HG02885 (cell line): ENCODE data around the gene ARL14.

Experiments
- ATAC-seq: cut with Tn5 transposase; IDR thresholded peaks from one replicate; pipeline ENCODE4 v1.9.1; 2021; ENCODE audit warnings: mild to moderate bottlenecking; ENCODE audit not compliant: unreplicated experiment, poor library complexity

Gene ARL14

DNA sequence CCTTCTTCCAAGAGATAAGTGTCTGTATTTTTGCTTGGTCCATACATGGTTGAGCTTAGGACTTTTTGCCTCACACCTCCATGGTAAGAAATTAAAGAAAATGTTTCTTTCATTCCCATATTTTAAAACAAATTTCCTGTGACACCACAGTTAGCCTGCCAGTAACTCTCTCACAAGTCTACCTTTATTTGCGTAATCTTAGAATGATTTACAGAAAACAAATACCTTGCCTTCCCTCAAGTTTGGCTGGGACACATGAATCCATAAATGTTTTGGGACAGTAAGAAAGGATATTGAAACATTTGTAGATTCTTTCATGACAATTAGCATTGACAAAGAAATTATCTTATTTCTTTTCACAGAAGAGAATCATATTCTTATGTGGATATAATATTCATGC lies 3.8 kb upstream of the ARL14 start:
- no peak for ATAC-seq

DNA sequence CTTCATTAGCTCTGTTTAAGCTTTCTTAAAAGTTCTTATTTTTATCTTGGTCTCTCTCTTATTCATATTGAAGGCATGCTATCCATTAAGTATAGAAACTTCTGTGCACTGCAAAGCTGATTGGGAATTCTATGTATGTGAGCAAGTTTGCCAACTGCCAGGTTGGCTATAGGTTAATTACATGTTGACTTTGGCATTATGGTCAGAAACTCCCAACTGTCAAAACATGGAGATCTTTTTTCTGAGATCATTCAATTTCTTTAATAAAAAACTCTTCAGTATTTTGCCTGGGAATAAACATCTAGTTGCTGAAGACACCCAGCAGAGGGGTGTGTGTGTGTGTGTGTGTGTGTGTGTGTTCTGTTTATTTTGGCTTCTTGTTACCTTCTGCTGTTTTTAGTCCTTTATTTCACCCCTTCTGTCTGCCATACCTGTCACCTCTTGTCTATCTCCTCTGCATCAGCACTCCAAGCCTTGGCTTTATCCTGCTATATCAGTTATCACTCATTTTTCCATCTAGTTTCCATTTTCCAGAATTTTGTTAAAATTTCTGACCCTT lies 1.3 kb upstream of the ARL14 start:
- no peak for ATAC-seq

DNA sequence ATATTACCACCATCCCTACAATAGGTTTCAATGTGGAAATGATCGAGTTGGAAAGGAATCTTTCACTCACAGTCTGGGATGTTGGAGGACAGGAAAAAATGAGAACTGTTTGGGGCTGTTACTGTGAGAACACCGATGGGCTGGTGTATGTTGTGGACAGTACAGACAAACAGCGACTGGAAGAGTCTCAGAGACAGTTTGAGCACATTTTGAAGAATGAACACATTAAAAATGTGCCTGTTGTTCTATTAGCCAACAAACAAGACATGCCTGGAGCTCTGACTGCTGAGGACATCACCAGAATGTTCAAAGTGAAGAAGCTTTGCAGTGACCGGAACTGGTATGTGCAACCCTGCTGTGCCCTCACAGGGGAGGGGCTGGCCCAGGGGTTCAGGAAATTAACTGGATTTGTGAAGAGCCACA lies 510 bp downstream of the ARL14 start:
- no peak for ATAC-seq

DNA sequence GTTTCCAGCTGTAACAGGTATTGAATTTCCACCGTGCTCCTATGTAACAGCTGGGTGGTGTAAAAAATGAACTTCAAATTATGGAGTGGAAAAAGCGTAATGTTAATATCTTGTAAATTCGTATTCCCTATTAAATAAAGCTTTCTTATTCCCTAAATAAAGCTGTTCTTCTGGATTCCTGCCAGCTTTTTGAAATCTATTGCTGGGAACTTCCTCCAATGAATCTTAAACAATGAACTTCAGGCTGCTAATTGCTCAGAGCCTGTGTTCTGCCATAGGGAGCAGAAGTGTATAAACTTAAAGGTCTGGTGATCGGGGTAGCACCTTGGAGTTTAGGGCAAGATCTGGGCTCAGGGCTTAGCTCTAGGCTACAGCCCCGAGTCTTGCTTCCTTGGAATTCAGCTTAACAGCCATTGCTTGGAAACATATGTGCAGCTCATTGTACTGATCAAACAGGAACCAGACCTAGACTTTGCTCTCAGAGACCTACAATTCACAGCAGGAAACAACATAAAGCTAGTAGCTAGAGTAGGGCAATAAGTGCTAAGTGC lies 1.4 kb downstream of the ARL14 start:
- no peak for ATAC-seq

DNA sequence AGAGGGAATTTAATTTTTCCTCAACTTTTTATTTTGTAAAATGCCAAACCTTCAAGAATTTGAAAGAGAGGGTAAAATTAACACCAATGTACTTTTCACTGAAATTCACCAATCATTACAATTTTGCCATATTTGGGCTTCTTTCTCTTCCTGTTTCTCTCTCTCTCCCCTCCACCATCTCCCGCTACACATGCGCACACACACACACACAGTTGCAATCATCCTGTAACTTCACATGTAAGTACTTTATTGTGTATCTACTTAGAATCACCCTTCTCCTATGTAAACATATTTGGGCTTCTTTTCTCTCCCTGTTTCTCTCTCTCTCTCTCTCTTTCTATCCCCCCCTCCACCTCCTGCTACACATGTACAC lies 7.4 kb downstream of the ARL14 start:
- no peak for ATAC-seq

DNA sequence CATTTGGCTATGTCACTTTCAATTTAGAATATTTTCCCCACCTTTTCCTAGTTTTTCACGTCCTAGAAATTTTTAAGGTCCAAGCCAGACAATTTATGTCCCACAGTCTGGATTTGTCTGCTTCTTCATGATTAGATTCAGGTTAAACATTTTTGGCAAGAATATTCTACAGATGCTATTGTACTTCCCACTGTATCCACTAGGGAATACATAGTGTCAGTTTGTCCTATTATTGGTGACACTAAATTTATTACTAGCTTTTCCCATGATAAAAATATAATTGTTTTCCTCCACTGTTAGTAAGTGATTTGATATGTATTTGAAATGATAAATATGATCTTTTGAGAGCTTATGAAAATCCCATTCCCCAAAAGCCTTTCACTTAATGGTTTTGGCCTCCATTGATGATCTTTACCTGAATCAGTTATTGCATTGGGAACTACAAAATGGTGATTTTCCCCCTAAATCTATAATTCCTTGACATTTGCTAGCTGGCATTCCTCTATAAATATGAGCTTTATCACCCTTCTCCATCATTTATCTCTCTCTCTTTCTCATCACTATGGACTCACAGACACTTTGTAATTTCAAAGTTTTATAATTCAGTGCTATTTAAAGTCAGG lies 8.3 kb downstream of the ARL14 start:
- no peak for ATAC-seq

DNA sequence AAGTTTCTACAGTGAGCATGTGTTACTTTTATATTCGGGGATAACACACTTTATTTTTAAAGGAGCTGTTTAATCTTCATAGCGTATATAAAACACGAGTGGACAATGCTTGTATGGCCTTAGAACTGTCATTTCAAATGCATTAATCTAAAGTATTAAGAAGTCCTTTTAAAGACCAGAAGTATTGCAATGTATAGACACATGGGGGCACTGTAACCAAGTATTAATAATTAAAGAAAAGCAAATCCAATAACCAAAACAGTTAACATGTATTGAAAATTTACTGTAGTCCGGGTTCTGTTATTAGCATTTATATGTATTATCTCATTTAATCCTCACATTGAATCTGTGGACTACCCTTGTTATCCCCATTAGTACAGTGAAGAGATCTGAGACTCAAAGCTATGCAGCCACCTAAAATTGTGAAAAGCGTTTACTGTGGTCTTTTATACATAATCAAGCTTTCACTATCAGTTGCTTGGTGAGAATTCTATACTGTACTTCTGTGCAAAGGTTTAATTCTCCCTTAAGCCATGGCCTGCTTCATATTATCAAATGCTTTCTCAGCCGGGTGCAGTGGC lies 10.1 kb downstream of the ARL14 start:
- ATAC-seq: peak; percentile 67

DNA sequence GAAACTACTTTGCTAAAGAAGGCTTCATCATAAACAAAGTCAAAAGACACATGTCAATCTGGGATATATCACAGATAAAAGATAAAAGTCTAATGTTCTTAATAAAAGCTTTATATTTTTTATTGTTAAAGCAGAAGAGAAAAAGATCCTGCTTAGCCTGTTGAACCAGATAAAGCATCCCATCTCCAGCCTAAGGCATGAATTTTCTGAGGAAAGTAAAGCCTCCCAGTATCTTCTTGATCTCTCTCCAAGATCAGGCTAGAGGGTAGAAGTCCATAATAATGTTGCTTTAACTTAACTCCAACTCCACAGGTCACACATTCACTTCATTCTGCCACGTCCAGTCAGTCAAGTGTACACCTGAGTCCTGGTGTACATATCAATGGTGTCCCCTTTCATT lies 14.2 kb downstream of the ARL14 start:
- no peak for ATAC-seq

DNA sequence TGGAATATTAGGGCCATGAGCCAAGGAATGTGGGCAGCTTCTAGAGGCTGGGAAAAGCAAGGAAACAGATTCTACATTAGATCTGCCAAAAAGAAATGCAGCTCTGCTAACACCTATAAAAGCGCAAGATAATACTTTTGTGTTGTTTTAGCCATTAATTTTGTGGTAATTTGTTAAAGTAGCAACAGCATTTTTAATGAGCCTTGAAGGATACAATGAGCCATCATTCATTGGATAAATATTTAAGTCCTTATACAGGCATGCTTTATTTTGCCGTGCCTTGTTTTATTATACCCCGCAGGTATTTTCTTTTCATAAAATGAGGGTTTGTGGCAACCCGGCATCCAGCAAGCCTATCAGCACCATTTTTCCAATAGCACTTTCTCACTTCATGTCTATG lies 15.0 kb downstream of the ARL14 start:
- no peak for ATAC-seq

DNA sequence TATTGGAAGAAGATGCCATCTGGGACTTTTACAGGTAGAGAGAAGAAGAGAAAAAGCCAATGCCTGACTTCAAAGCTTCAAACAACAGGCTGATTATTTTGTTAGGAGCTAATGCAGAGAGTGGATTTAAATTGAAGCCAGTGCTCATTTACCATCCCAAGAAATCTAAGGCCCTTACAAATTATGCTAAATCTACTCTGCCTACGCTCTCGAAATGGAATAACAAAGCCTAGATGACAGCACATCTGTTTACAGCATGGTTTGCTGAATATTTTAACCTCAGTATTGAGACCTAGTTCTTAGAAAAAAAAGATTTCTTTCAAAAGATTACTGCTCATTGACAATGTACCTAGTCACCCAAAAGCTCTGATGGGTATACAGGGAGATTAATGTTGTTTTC lies 16.2 kb downstream of the ARL14 start:
- no peak for ATAC-seq

DNA sequence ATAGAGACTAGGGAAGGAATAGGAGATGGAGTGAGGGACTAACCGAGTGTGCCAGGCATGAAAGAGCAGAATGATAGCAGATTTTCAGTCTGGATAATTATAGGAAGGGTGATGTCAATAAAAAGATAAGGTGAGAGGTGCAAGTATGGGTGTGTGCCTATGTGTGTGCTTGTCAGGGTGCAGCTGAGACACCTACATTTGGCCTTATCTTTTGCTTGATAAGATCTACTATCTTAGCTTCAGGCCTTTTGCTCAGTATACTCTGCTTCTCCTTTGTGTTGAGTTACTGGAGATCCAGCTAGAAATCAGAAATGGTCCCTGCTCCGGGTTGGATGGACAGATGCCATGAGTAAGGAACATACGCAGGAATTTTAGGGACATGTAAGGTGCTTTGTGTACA lies 17.4 kb downstream of the ARL14 start:
- ATAC-seq: no peak

DNA sequence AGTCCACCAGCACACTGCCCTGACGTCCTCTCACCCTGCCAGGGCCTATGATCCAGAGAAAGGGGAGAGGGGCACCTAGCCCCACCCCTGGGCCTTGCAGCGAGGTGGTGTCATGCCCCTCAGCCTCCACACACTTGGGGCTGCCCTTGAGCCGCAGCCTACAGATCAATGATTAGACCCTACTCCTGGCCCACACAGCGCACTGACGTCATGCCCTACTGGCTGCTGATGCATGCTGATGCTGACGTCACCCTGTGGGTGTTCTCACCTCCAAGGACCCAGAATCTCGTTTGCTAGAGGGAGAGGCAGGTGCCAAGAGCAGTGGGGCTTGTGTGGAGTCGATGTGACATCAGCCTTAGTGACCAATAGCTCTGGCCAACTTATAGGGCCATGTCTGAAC lies 18.0 kb downstream of the ARL14 start:
- ATAC-seq: no peak

DNA sequence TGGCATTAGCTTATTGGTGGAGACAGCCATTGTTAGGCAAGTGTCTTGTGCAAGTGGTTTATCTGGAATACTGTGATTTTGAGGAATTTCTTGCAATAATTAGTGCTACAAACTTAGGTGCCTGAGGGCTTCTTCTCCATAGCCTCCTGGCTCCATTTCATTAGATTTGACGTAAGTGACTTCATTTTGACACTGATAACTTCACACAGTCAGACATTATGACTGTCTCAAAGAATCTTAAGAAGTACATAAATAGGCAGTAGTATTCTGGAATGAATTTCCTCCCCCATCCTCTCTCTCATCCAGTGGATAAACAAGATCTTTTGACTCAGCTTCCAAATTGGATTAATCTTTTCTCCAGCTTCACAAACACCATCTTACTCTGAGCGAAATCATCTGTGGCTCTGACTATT lies 19.0 kb downstream of the ARL14 start:
- no peak for ATAC-seq

DNA sequence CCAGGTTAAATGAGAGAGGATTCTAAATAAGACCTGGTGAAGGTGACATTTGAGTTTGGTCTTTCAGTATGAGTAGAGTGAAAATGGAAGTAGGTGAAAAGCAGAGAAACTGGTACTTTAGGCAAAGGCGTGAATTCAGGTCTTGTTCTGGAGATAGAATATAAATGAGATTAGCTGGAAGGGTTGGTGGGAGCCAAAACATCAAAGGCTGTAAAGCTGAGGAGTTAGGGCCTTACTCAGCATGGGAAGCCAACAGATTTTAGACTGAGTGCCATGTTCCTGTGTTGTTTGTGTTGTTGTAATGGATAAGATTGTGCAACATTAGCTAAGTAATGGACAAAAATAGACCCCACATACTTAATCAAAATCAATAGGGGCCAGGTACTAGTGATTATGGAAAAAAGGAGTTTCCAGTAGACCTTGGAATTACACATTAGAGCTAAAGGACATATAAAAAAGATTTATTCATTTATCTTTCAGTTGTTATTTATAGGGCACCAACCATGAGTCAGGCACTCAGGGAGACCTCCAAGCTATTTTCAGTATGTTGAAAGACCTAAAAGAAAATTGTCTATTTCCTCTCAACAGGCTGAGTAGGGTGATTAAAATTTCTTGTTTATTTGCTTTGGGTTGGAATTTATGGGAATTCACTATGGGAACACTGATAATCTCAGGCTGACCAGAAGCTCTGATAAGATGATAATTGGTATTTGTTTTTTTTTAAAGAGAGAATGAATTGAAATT lies 20.8 kb downstream of the ARL14 start:
- ATAC-seq: peak; percentile 92

DNA sequence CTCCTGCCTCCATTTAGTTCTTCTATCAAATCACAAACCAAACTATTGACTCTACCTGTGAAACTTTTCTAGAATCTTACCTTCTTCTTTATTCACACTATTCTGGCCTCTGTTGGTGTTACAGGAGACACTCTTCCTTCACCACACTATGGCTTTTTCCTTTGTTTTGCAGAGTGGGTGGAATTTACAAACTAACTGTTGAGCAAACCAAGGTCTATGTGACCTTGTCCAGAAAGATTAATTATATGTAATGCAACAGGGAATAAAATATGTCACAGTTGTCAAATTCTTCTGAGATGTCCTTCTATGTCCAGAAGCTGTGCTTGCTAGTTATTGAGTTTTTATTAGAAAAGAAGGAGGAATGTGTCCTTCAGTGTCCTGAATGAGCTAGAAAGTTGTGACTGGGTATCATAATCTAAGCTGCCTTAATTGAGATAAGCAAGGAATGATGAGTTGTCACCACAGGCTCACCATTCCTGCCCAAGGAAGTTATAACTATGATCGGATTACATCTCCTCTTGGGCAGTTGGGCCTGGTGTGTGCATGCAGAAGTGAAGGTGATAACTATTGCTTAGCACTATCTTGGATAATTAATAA lies 21.7 kb downstream of the ARL14 start:
- ATAC-seq: no peak

DNA sequence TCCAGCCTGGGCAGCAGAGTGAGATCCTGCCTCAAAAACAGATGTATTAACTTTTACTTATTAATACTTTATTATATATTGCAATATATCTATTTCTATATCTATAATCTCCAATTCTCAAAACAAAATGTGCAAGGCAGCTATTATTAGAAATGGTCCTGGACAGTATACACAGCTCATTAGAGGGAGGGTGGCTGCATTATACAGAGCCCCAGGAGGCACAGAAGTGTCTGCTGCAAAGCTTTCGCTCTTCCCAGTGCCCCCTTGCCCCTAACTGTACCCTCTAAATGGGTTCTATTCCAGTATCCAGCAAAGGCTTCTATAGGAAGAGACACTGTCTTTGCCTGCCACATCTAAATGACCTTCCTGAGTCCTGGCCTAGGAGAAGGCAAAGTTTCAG lies 24.5 kb downstream of the ARL14 start:
- no peak for ATAC-seq

DNA sequence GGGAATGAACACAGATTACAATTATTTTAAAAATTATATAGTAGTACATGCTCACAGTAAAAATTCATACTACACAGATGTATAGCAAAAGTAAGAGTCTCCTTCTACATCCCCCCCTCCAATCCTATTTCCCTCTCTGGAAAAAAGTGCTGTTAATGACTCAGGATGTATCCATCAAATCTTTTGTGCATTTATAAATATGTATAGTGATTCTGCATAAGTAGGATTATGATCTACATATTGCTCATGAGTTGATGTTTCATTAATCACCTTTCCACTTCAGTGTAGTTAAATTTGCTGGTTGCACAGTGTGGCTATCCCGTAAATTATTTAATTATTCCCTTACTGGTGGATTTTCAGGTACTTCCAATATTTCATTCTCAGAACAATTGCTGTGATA lies 25.3 kb downstream of the ARL14 start:
- no peak for ATAC-seq

DNA sequence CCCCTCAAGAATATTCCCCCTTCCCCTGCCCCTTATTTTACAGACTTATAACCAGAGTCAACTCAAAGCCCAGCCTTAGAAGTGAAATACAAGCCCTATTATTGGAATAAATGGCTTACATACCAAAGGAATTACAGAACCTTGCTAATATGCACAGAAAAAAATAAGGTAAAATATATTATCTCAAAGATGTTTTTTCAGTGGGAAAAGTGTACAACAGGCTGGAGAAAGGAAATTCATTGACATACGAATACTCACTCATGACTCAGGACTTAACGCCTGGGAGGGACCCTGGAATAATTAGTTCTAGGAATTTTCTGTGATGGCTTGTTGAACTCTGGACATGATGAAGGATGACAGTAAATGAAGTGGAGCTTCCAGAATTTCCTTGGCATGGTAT lies 27.0 kb downstream of the ARL14 start:
- no peak for ATAC-seq

DNA sequence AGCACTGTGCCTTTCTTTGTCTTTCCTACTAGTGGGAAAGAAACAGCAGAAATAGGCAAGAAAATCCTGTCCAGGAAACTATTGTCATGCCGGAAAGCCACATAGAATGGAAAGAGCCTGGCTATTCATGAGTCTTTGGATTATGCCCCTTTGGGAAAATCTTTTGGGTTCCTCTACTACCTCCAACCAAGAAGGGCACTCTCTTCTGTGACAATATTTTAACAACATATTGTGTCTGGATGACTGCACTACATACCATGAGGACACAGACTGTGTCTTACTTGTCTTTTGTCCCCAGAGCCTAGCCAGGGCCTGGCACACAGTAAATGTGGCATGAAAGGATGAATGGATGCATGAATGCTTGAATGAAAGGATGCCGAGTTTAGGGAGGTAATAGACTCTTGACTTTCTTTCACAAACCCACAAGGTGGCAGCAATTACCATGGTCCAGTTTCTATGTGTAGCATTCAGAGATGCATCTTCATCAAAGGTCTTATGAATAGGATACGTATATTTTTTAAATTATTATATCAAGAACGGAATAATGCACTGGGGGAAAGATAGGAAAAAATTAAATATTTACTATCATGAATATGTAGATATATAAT lies 30.3 kb downstream of the ARL14 start:
- ATAC-seq: peak; percentile 85

DNA sequence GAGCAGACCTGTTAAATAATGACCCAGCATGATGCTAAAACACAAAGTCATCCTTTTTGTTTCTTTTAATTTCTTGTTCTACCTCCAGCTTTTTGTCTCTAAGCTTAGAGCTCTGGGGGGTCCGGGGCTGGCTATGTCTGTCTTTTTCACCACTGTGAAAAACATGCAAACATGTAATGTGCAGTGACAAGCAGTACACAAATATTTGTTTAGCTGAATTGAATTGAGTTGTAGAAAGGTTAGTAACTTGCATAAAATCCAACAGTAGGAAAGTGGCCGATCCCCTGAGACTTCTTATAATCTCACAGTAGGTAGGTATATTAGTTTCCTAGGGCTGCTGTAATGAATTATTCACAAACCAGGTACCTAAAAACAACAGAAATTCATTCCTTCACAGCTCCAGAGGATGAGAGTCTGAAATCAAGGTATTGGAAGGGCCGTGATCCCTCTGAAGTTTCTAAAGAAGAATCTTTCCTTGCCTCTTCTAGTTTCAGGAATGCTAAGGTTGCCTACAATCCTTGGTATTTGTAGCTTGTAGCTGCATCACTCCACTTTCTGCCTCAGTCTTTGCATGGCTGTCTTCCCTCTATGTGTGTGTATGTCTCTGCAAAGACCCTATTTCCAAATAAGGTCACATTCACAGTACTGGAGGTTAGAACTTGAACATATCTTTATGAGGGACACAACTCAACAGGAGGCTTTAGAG lies 32.7 kb downstream of the ARL14 start:
- ATAC-seq: no peak
